ENCODE data around the gene LENG8.

DNA sequence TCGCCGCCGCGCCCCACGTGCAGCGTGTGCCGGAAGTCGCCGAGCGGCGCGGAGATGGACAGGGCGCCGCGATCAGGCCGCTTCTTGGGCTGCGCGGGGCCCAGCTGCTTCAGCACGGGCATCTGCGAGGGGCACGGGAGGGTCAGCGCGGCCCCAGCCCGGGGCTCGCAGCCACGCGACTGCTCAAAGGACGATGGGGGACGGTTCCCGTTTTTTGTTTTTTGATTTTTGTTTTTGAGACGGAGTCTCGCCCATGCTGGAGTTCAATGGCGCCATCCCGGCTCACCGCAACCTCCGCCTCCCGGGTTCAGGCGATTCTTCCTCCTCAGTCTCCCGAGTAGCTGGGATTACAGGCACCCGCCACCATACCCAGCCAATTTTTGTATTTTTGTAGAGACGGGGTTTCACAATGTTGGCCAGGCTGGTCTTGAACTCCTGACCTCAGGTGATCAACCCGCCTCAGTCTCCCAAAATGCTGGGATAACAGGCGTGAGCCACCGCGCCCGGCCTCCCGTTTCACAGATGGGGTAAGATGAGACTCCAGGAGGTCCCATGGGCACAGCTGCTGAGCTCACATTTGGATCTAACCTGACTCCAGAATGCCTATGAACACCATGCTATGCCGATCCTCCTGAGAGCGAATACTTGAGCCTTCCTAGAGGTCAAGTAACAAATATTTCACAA, 16.6 kb downstream of the LENG8 start:
- TF ChIP-seq, protein P1, sequence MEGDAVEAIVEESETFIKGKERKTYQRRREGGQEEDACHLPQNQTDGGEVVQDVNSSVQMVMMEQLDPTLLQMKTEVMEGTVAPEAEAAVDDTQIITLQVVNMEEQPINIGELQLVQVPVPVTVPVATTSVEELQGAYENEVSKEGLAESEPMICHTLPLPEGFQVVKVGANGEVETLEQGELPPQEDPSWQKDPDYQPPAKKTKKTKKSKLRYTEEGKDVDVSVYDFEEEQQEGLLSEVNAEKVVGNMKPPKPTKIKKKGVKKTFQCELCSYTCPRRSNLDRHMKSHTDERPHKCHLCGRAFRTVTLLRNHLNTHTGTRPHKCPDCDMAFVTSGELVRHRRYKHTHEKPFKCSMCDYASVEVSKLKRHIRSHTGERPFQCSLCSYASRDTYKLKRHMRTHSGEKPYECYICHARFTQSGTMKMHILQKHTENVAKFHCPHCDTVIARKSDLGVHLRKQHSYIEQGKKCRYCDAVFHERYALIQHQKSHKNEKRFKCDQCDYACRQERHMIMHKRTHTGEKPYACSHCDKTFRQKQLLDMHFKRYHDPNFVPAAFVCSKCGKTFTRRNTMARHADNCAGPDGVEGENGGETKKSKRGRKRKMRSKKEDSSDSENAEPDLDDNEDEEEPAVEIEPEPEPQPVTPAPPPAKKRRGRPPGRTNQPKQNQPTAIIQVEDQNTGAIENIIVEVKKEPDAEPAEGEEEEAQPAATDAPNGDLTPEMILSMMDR (conservative IDR thresholded peaks at IDR 0.05; ENCODE audit: low read depth, low read length), result no peak
- no peak for TF ChIP-seq POLR2A (IDR thresholded peaks at IDR 0.05; ENCODE audit: low read depth, low read length)
- no peak for TF ChIP-seq MXI1 (IDR thresholded peaks at IDR 0.05; ENCODE audit: borderline replicate concordance, low read depth, low read length)
- TF ChIP-seq CHD1 (IDR thresholded peaks at IDR 0.05; ENCODE audit: low read depth, low read length), result no peak
- no peak for TF ChIP-seq CEBPB (IDR thresholded peaks at IDR 0.05; ENCODE audit: low read depth, low read length)
- TF ChIP-seq, protein P2, sequence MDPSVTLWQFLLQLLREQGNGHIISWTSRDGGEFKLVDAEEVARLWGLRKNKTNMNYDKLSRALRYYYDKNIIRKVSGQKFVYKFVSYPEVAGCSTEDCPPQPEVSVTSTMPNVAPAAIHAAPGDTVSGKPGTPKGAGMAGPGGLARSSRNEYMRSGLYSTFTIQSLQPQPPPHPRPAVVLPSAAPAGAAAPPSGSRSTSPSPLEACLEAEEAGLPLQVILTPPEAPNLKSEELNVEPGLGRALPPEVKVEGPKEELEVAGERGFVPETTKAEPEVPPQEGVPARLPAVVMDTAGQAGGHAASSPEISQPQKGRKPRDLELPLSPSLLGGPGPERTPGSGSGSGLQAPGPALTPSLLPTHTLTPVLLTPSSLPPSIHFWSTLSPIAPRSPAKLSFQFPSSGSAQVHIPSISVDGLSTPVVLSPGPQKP (IDR thresholded peaks at IDR 0.05; ENCODE audit: borderline replicate concordance, low read depth, low read length), result no peak
- no peak for TF ChIP-seq SMC3 (IDR thresholded peaks at IDR 0.05; ENCODE audit: low read depth, low read length)
- TF ChIP-seq RAD21 (IDR thresholded peaks at IDR 0.05; ENCODE audit: low read length), result no peak
- no peak for TF ChIP-seq FOS (IDR thresholded peaks at IDR 0.05; ENCODE audit: low read depth, low read length)
- no peak for TF ChIP-seq RFX5 (IDR thresholded peaks at IDR 0.05; ENCODE audit: low read depth, low read length)
- TF ChIP-seq, protein P3, sequence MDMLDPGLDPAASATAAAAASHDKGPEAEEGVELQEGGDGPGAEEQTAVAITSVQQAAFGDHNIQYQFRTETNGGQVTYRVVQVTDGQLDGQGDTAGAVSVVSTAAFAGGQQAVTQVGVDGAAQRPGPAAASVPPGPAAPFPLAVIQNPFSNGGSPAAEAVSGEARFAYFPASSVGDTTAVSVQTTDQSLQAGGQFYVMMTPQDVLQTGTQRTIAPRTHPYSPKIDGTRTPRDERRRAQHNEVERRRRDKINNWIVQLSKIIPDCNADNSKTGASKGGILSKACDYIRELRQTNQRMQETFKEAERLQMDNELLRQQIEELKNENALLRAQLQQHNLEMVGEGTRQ (IDR thresholded peaks at IDR 0.05; ENCODE audit: low read depth, low read length), result no peak
- TF ChIP-seq BHLHE40 (IDR thresholded peaks at IDR 0.05; ENCODE audit: low read depth, low read length), result no peak
- TF ChIP-seq MAZ (IDR thresholded peaks at IDR 0.05; ENCODE audit: borderline replicate concordance, low read depth, low read length), result no peak

All from IMR-90 (cell line).